Mesenchymal stem cell (in vitro differentiated cells and primary cell): ENCODE data around the gene RINL.

Experiments
- DNase-seq: peaks from one replicate; pipeline ENCODE4 v3.0.0-alpha.2; 2013
- H2AFZ ChIP-seq: one replicate; pipeline ENCODE4 v1.6.1; 2013; ENCODE audit warnings: low read depth, mild to moderate bottlenecking, control low read depth, inconsistent platforms, low read length, moderate library complexity
- H2AK5ac ChIP-seq: 2 replicates; pipeline ENCODE4 v1.6.1; 2013; ENCODE audit warnings: low read length, moderate library complexity, mild to moderate bottlenecking, inconsistent platforms; ENCODE audit not compliant: severe bottlenecking
- H2BK120ac ChIP-seq: one replicate; pipeline ENCODE4 v1.6.1; 2013; ENCODE audit warnings: low read depth, mild to moderate bottlenecking, inconsistent platforms, low read length, moderate library complexity
- H2BK12ac ChIP-seq, 2 experiments: one replicate each; pipeline ENCODE4 v1.6.1; 2013; ENCODE audit warnings: inconsistent platforms in 2 of 2, low read length in 2 of 2, mild to moderate bottlenecking in 2 of 2, moderate library complexity in 2 of 2, control low read depth in 1 of 2
- H2BK15ac ChIP-seq: one replicate; pipeline ENCODE4 v1.6.1; 2013; ENCODE audit warnings: mild to moderate bottlenecking, low read depth, inconsistent platforms; ENCODE audit not compliant: poor library complexity, severe bottlenecking
- H2BK5ac ChIP-seq: 2 replicates; pipeline ENCODE4 v1.6.1; 2013; ENCODE audit warnings: low read depth, mild to moderate bottlenecking, low read length, control low read depth, inconsistent platforms; ENCODE audit not compliant: poor library complexity, severe bottlenecking
- H3K14ac ChIP-seq, 2 experiments: one replicate each; pipeline ENCODE4 v1.6.1; 2013; ENCODE audit warnings: inconsistent platforms in 2 of 2, low read length in 2 of 2, control low read depth in 1 of 2, mild to moderate bottlenecking in 1 of 2, moderate library complexity in 1 of 2
- H3K18ac ChIP-seq, 2 experiments: one replicate each; pipeline ENCODE4 v1.6.1; 2013; ENCODE audit warnings: inconsistent platforms in 2 of 2, low read length in 2 of 2, control low read depth in 1 of 2, low read depth in 1 of 2, mild to moderate bottlenecking in 1 of 2
- H3K23ac ChIP-seq, 2 experiments: one replicate each; pipeline ENCODE4 v1.6.1; 2013; ENCODE audit warnings: inconsistent platforms in 2 of 2, low read length in 2 of 2, mild to moderate bottlenecking in 2 of 2, moderate library complexity in 2 of 2, control low read depth in 1 of 2
- H3K27ac ChIP-seq: 2 replicates; pipeline ENCODE4 v1.5.1; 2013; ENCODE audit warnings: mild to moderate bottlenecking, moderate library complexity, low read length, control low read depth, inconsistent platforms; ENCODE audit not compliant: poor library complexity, severe bottlenecking
- H3K27me3 ChIP-seq, 2 experiments: 2 replicates each; pipeline versions ENCODE4 v1.6.1 to v1.7.0; 2013; ENCODE audit warnings: low read length in 2 of 2, mild to moderate bottlenecking in 2 of 2, moderate library complexity in 2 of 2, control low read depth in 1 of 2, inconsistent platforms in 1 of 2; ENCODE audit not compliant: control insufficient read depth in 1 of 2, insufficient read depth in 1 of 2
- H3K36me3 ChIP-seq, 2 experiments: 2 replicates each; pipeline versions ENCODE4 v1.6.1 to v1.7.0; 2013; ENCODE audit warnings: low read length in 2 of 2, control low read depth in 1 of 2, inconsistent platforms in 1 of 2, low read depth in 1 of 2, mild to moderate bottlenecking in 1 of 2; ENCODE audit not compliant: insufficient read depth in 2 of 2, control insufficient read depth in 1 of 2
- H3K4ac ChIP-seq, 2 experiments: one replicate each; pipeline ENCODE4 v1.6.1; 2013; ENCODE audit warnings: inconsistent platforms in 2 of 2, low read length in 2 of 2, mild to moderate bottlenecking in 2 of 2, moderate library complexity in 2 of 2, control low read depth in 1 of 2, low read depth in 1 of 2
- H3K4me1 ChIP-seq: 2 replicates; pipeline ENCODE4 v1.6.1; 2013; ENCODE audit warnings: low read depth, low read length, control low read depth; ENCODE audit not compliant: control insufficient read depth, insufficient read depth
- H3K4me2 ChIP-seq: 2 replicates; pipeline ENCODE4 v1.6.1; 2013; ENCODE audit warnings: low read length, mild to moderate bottlenecking, inconsistent platforms; ENCODE audit not compliant: poor library complexity, severe bottlenecking
- H3K4me3 ChIP-seq, 2 experiments: 2 replicates each; pipeline versions ENCODE4 v1.5.1 to v1.7.0; 2013; ENCODE audit warnings: low read length in 2 of 2, mild to moderate bottlenecking in 2 of 2, control low read depth in 1 of 2, low read depth in 1 of 2; ENCODE audit not compliant: insufficient read depth in 1 of 2
- H3K79me1 ChIP-seq: replicated peaks from 2 replicates; pipeline ENCODE4 v1.6.1; 2013; ENCODE audit warnings: mild to moderate bottlenecking, control low read depth, low read length, inconsistent platforms; ENCODE audit not compliant: poor library complexity, severe bottlenecking
- H3K9ac ChIP-seq: 2 replicates; pipeline ENCODE4 v1.7.0; 2013; ENCODE audit warnings: mild to moderate bottlenecking, low read length, moderate library complexity
- H3K9me3 ChIP-seq: 2 replicates; pipeline ENCODE4 v1.7.0; 2013; ENCODE audit warnings: mild to moderate bottlenecking, low read length; ENCODE audit not compliant: control insufficient read depth
- H4K8ac ChIP-seq: one replicate; pipeline ENCODE4 v1.6.1; 2013; ENCODE audit warnings: inconsistent platforms, mild to moderate bottlenecking, low read length, moderate library complexity
- H4K91ac ChIP-seq: one replicate; pipeline ENCODE4 v1.6.1; 2013; ENCODE audit warnings: mild to moderate bottlenecking, low read length, inconsistent platforms
- WGBS: methylation state at CpG from one replicate; pipeline ENCODE4 v1.1.7; 2013; ENCODE audit warnings: mixed read lengths; 5-methylcytosine and 5-hydroxymethylcytosine counted together

RINL gene

GRCh38 chr19:38891771-38892170 is 13.7 kb upstream of the RINL start:
- H3K23ac ChIP-seq: no peak overlapping the region
- H3K27ac ChIP-seq: no peak overlapping the region
- H3K4me1 ChIP-seq: no peaks in the 10 kb centered on the region
- no peak overlapping the region for H4K91ac ChIP-seq
- H2BK5ac ChIP-seq: no peak overlapping the region
- no peak overlapping the region for H3K18ac ChIP-seq
- H3K14ac ChIP-seq: no peak overlapping the region
- H3K36me3 ChIP-seq: peaks cover 41 to 60% of the 10 kb centered on the region in 2 experiments
- no peak overlapping the region for H4K8ac ChIP-seq
- H3K9ac ChIP-seq: no peak overlapping the region
- no peak overlapping the region for H3K4me2 ChIP-seq
- H2BK15ac ChIP-seq: no peak overlapping the region
- H2BK12ac ChIP-seq: no peak overlapping the region
- H3K9me3 ChIP-seq: no peaks in the 10 kb centered on the region
- DNase-seq: no peak
- H3K4me3 ChIP-seq: no peak overlapping the region
- 91% methylated on average over 6 of the region's 6 CpGs for WGBS
- no peak overlapping the region for H2AK5ac ChIP-seq
- peaks cover 18% of the 10 kb centered on the region for H3K79me1 ChIP-seq
- H2BK120ac ChIP-seq: no peak overlapping the region
- H3K27me3 ChIP-seq: no peaks in the 10 kb centered on the region
- H2AFZ ChIP-seq: no peak overlapping the region
- no peak overlapping the region for H3K4ac ChIP-seq

- no peak overlapping the region for H4K91ac ChIP-seq
- H3K4ac ChIP-seq: no peak overlapping the region
- H3K36me3 ChIP-seq: peaks cover 41 to 57% of the 10 kb centered on the region in 2 experiments
- peaks cover 2% of the 10 kb centered on the region for H3K4me1 ChIP-seq
- H3K23ac ChIP-seq: no peak overlapping the region
- H2BK15ac ChIP-seq: no peak overlapping the region
- no peak for DNase-seq
- no peak overlapping the region for H2AFZ ChIP-seq
- H2BK12ac ChIP-seq: no peak overlapping the region
- H4K8ac ChIP-seq: no peak overlapping the region
- no peaks in the 10 kb centered on the region for H3K9me3 ChIP-seq
- peaks cover 12% of the 10 kb centered on the region for H3K79me1 ChIP-seq
- H3K14ac ChIP-seq: no peak overlapping the region
- no peak overlapping the region for H3K4me2 ChIP-seq
- no peak overlapping the region for H3K9ac ChIP-seq
- no peak overlapping the region for H3K4me3 ChIP-seq
- H3K27me3 ChIP-seq: no peaks in the 10 kb centered on the region
- no peak overlapping the region for H2BK120ac ChIP-seq
- H2BK5ac ChIP-seq: no peak overlapping the region
- no peak overlapping the region for H2AK5ac ChIP-seq
- H3K18ac ChIP-seq: no peak overlapping the region
- no peak overlapping the region for H3K27ac ChIP-seq
Measured at GRCh38 chr19:38890686-38891085, 12.6 kb upstream of the RINL start.

- H3K4ac ChIP-seq: no peak overlapping the region
- H3K14ac ChIP-seq: no peak overlapping the region
- no peak overlapping the region for H2AK5ac ChIP-seq
- no peak overlapping the region for H4K8ac ChIP-seq
- H2BK120ac ChIP-seq: no peak overlapping the region
- H3K18ac ChIP-seq: no peak overlapping the region
- H2BK15ac ChIP-seq: no peak overlapping the region
- H2AFZ ChIP-seq: no peak overlapping the region
- DNase-seq: no peak
- H3K4me2 ChIP-seq: no peak overlapping the region
- H3K4me1 ChIP-seq: peaks cover 2% of the 10 kb centered on the region
- no peak overlapping the region for H3K23ac ChIP-seq
- 86% methylated on average over 3 of the region's 8 CpGs for WGBS
- H3K79me1 ChIP-seq: peaks cover 5% of the 10 kb centered on the region
- H2BK5ac ChIP-seq: no peak overlapping the region
- H3K27ac ChIP-seq: no peak overlapping the region
- H3K36me3 ChIP-seq: peaks cover 41 to 53% of the 10 kb centered on the region in 2 experiments
- no peak overlapping the region for H4K91ac ChIP-seq
- no peaks in the 10 kb centered on the region for H3K27me3 ChIP-seq
- no peaks in the 10 kb centered on the region for H3K9me3 ChIP-seq
- H3K9ac ChIP-seq: no peak overlapping the region
- H3K4me3 ChIP-seq: no peak overlapping the region
- no peak overlapping the region for H2BK12ac ChIP-seq
Measured at GRCh38 chr19:38889803-38890202, 11.7 kb upstream of the RINL start.

- H3K4ac ChIP-seq: no peak overlapping the region
- no peak overlapping the region for H3K23ac ChIP-seq
- no peak overlapping the region for H3K18ac ChIP-seq
- no peak overlapping the region for H3K14ac ChIP-seq
- H3K27ac ChIP-seq: no peak overlapping the region
- no peaks in the 10 kb centered on the region for H3K9me3 ChIP-seq
- H2BK120ac ChIP-seq: no peak overlapping the region
- H4K91ac ChIP-seq: no peak overlapping the region
- H3K9ac ChIP-seq: no peak overlapping the region
- no peaks in the 10 kb centered on the region for H3K27me3 ChIP-seq
- no peak overlapping the region for H2BK5ac ChIP-seq
- no peak overlapping the region for H3K4me3 ChIP-seq
- H2AFZ ChIP-seq: no peak overlapping the region
- no peak overlapping the region for H4K8ac ChIP-seq
- no peak overlapping the region for H2BK15ac ChIP-seq
- peaks cover 2% of the 10 kb centered on the region for H3K4me1 ChIP-seq
- WGBS: 97% methylated on average over 17 of the region's 17 CpGs
- no peak overlapping the region for H3K4me2 ChIP-seq
- peaks cover 41 to 44% of the 10 kb centered on the region in 2 experiments for H3K36me3 ChIP-seq
- no peak overlapping the region for H2AK5ac ChIP-seq
- DNase-seq: no peak
- peaks cover 1% of the 10 kb centered on the region for H3K79me1 ChIP-seq
- no peak overlapping the region for H2BK12ac ChIP-seq
Measured at GRCh38 chr19:38888876-38889275, 10.8 kb upstream of the RINL start.
